HL-60/S4 (cell line): ENCODE results near the gene CRYAA.

Experiments
- in situ Hi-C: fragments of 300-500 bp; cut with MboI; formaldehyde crosslinking; loops from 2 replicates; pipeline ENCODE4 v1.14.3; 2022; ENCODE audit warnings: low sequenced_read_pairs

The CRYAA gene

DNA sequence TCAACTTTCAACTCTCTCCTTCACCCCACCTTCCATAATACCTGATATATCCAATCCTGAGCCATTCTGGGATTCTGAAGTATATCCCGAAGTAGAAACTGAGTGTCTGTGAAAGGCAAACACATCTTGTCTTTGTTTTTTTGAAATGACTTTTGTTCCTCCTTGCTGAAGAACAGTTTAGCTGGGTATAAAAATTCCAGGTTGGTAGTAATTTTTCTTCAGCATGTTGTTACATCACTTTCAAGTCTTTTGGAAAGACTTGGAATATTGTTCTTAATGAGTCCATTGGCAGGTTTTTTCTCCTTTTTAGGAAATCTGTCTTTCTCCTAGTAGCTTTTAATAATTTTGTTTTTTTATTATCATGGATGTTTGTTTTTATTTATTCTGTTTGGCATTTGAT is 32.7 kb downstream of the CRYAA start:
- in situ Hi-C loops, result no loop called here

- in situ Hi-C loops, result no loop called here
These were observed 34.8 kb downstream of the CRYAA start for GRCh38 chr21:43203591-43203990.

- in situ Hi-C loops, result no loop called here
These were observed 35.8 kb downstream of the CRYAA start for GRCh38 chr21:43204638-43205037.

- in situ Hi-C loops, result no loop called here
These were observed 37.6 kb downstream of the CRYAA start for GRCh38 chr21:43206231-43207042.

GRCh38 chr21:43207043-43207315 is 38.2 kb downstream of the CRYAA start:
- in situ Hi-C loops, result no loop called here

DNA sequence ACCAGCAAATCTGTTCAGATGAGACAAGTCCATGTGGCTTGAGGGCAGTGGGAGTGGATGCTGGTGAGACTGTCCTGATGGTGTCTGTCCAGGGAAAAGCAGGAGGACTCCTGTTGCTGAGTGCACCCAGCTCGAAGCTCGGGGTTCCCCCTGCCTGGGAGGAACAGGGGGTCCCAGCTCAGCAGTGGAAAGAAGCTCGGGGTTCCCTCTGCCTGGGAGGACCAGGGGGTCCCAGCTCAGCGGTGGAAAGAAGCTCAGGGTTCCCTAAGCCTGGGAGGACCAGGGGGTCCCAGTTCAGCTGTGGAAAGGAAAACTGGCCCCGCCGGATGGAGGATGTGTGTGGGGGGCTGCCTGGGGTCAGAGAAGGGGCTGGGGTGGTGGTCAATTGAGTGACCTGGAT is 39.1 kb downstream of the CRYAA start:
- in situ Hi-C loops, result no loop called here

GRCh38 chr21:43208561-43209332 is 39.9 kb downstream of the CRYAA start:
- in situ Hi-C loops, result no loop called here

GRCh38 chr21:43209575-43210453 is 41.0 kb downstream of the CRYAA start:
- in situ Hi-C loops, result no loop called here

- in situ Hi-C loops, result no loop called here
These were observed 41.8 kb downstream of the CRYAA start for GRCh38 chr21:43210454-43211071.

DNA sequence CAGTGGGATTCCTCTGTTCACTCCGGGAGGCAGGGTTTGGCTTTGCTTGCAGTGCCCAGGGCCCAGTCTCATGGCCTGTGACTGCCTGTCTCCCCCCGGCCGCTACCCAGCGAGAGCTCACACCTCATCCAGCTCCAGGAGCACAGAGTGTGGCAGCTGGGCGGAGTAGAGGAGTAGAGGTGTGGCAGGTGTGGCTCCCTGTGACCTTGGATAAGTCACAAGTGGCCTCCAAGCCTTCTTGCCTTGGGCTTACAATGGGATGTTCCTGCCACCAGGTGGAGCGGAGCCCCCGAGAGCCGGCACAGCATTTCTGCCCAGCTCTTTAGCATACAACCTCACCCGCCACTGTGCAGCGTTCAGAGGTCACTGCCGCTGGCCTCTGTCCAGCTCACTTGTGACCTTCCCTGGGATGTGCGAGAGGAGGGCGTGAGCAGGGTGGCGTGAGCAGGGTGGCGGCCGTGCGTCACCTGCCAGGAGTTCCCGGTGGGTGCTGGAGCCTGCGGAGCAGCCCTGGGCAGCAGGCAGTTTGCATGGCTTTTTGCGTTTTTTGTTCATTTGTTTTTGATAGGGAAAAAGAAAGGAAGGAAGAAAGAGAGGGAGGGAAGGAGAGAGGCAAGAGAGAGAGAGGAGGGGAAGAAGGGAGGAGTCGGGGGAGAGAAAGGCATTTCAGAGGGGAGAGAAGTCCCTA is 42.4 kb downstream of the CRYAA start:
- in situ Hi-C loops, result no loop called here

DNA sequence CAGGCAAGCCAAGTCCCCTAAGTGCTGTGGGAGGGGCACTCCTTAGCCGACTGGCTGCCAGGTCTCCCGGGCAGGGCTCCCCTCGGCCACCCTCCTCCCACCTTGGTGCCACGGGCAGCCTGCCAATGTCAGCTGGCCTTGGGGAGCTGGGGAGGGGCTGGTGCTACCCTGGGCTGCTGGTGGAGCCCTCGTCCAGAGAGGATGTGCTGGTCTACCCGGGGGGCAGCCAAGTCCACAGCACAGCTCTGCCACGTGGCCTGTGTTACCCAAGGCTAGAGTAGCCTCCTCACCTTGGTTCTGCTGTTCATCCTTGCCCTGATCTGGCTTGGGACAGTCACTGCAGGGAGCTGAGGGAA is 42.9 kb downstream of the CRYAA start:
- in situ Hi-C loops, result no loop called here
